Endodermal cell (in vitro differentiated cells): ENCODE results near the gene TMEM60. TPM values are rescaled to one million over a fixed set of nuclear protein-coding genes. Genes with fewer than 3 reads are reported as not detected.

Experiments
- DNase-seq: peaks from one replicate; pipeline ENCODE4 v3.0.0-alpha.2; 2017
- H3K27ac ChIP-seq: 2 replicates; pipeline ENCODE4 v1.5.1; 2013; ENCODE audit warnings: mild to moderate bottlenecking, low read depth, low read length, moderate library complexity
- H3K27me3 ChIP-seq: 2 replicates; pipeline ENCODE4 v1.6.1; 2013; ENCODE audit warnings: mild to moderate bottlenecking, low read length, moderate library complexity; ENCODE audit not compliant: insufficient read depth, control insufficient read depth, poor library complexity, severe bottlenecking
- H3K36me3 ChIP-seq: 2 replicates; pipeline ENCODE4 v1.7.0; 2013; ENCODE audit warnings: mild to moderate bottlenecking, low read length, moderate library complexity; ENCODE audit not compliant: control insufficient read depth, insufficient read depth
- H3K4me1 ChIP-seq: one replicate; pipeline ENCODE4 v1.7.0; 2013; ENCODE audit warnings: low read length; ENCODE audit not compliant: control insufficient read depth, insufficient read depth
- H3K4me3 ChIP-seq: 2 replicates; pipeline ENCODE4 v1.5.1; 2013; ENCODE audit warnings: mild to moderate bottlenecking, low read length, moderate library complexity
- H3K9ac ChIP-seq: 2 replicates; pipeline ENCODE4 v1.6.1; 2013; ENCODE audit warnings: mild to moderate bottlenecking, low read length, moderate library complexity; ENCODE audit not compliant: poor library complexity, severe bottlenecking; ENCODE audit errors: extremely low read depth
- H3K9me3 ChIP-seq: 2 replicates; pipeline ENCODE4 v1.6.1; 2013; ENCODE audit warnings: mild to moderate bottlenecking, low read length, moderate library complexity; ENCODE audit not compliant: control insufficient read depth
- H3K27ac Mint-ChIP-seq: 2 replicates; pipeline ENCODE4 v1.8.0; 2020; ENCODE audit warnings: mixed read lengths
- H3K27me3 Mint-ChIP-seq: 2 replicates; pipeline ENCODE4 v1.8.0; 2021; ENCODE audit warnings: mild to moderate bottlenecking, mixed read lengths; ENCODE audit not compliant: insufficient read depth
- H3K36me3 Mint-ChIP-seq: 2 replicates; pipeline ENCODE4 v1.8.0; 2020; ENCODE audit warnings: low read depth, mixed read lengths
- H3K4me1 Mint-ChIP-seq: 2 replicates; pipeline ENCODE4 v1.8.0; 2020; ENCODE audit warnings: mixed read lengths
- H3K4me3 Mint-ChIP-seq: 2 replicates; pipeline ENCODE4 v1.8.0; 2020; ENCODE audit warnings: mild to moderate bottlenecking, moderate library complexity, mixed read lengths
- H3K9me3 Mint-ChIP-seq: 2 replicates; pipeline ENCODE4 v1.8.0; 2020; ENCODE audit warnings: mild to moderate bottlenecking, mixed read lengths
- WGBS, 2 experiments: methylation state at CpG; one replicate each; pipeline versions ENCODE4 v1.1.5 to v1.1.7; 2013; ENCODE audit warnings: missing lambda C conversion rate in 2 of 2, mixed read lengths in 1 of 2; ENCODE audit not compliant: insufficient coverage in 1 of 2, insufficient read length in 1 of 2; 5-methylcytosine and 5-hydroxymethylcytosine counted together
- total RNA-seq, 2 donors: library from RNA; stranded (reverse); fragmentation: NEBNext Ultra II Directional in 1 of 2; extraction: Animal tissue kit (Norgen Biotek cat#: 25700) in 1 of 2; gene quantifications; 2 replicates in 1 of 2; 3 replicates in 1 of 2; pipeline ENCODE4 v1.2.1, GENCODE V29; 2021
- TF ChIP-seq, protein P1 (sequence below): fragments of 200-600 bp; sonication (generic); conservative IDR thresholded peaks from 2 replicates; pipeline ENCODE4 v1.5.0; 2021; ENCODE audit warnings: antibody characterized with exemption, mild to moderate bottlenecking

Gene TMEM60
- total RNA-seq, 2 donors from 2014 or later, result 20.0 to 32.2 TPM

- H3K4me1 ChIP-seq, result no peaks in the 10 kb centered on the region
- no peak overlapping the region for H3K4me3 ChIP-seq
- Mint-ChIP-seq H3K27me3 (no peaks in the 10 kb centered on the region), H3K4me1 (peaks cover 25% of the 10 kb centered on the region), H3K27ac (peak overlapping the region; percentile 97), H3K36me3 (peaks cover 20% of the 10 kb centered on the region), H3K4me3 (no peak overlapping the region), H3K9me3 (no peaks in the 10 kb centered on the region)
- DNase-seq, result no peak
- 90 to 95% methylated on average over 3 of the region's 3 CpGs for WGBS, 2 experiments
- no peaks in the 10 kb centered on the region for H3K9me3 ChIP-seq
- no peak overlapping the region for H3K27ac ChIP-seq
- peak overlapping the region; percentile 53 for H3K9ac ChIP-seq
- no peaks in the 10 kb centered on the region for H3K27me3 ChIP-seq
- TF ChIP-seq, protein P1, sequence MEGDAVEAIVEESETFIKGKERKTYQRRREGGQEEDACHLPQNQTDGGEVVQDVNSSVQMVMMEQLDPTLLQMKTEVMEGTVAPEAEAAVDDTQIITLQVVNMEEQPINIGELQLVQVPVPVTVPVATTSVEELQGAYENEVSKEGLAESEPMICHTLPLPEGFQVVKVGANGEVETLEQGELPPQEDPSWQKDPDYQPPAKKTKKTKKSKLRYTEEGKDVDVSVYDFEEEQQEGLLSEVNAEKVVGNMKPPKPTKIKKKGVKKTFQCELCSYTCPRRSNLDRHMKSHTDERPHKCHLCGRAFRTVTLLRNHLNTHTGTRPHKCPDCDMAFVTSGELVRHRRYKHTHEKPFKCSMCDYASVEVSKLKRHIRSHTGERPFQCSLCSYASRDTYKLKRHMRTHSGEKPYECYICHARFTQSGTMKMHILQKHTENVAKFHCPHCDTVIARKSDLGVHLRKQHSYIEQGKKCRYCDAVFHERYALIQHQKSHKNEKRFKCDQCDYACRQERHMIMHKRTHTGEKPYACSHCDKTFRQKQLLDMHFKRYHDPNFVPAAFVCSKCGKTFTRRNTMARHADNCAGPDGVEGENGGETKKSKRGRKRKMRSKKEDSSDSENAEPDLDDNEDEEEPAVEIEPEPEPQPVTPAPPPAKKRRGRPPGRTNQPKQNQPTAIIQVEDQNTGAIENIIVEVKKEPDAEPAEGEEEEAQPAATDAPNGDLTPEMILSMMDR, result no peak
- peaks cover 24% of the 10 kb centered on the region for H3K36me3 ChIP-seq
These were observed 32.8 kb downstream of the TMEM60 start for GRCh38 chr7:77765481-77765880.

DNA sequence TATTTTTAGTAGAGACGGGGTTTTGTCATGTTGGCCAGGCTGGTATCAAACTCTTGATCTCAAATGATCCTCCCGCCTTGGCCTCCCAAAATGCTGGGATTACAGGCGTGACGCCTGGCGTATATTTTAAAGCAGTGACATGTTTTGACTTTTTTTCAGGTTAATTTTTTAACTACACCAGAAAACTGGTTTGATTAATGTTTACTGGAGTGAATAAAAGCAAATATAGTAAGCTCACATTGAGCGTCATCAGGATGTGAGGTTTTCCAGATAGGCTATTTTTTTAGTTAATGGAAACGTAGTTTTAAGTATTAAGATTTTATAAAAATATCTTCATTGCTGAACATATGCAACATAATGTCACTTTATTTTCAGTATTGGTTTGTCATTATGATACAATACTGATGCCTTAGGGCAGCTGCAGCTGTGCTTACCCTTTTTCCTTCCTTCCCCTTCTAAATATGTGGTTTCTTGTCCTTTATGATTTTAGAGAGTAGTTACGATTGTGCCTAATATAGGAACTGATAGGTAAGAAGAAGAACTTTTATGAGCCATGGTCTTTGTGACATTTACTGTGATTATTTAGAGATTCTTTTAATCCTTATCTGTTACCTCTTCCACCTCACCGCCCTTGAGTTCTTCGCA is 37.3 kb downstream of the TMEM60 start:
- Histone ChIP-seq H3K27me3 (no peaks in the 10 kb centered on the region), H3K9ac (no peak overlapping the region), H3K4me1 (no peaks in the 10 kb centered on the region), H3K9me3 (no peaks in the 10 kb centered on the region), H3K36me3 (no peaks in the 10 kb centered on the region), H3K27ac (no peak overlapping the region), H3K4me3 (peak overlapping the region; percentile 52)
- H3K27ac Mint-ChIP-seq, result no peak overlapping the region
- TF ChIP-seq, protein P1, result no peak
- H3K4me3 Mint-ChIP-seq, result no peak overlapping the region
- H3K9me3 Mint-ChIP-seq, result no peaks in the 10 kb centered on the region
- H3K4me1 Mint-ChIP-seq, result peaks cover 19% of the 10 kb centered on the region
- no peak for DNase-seq
- H3K36me3 Mint-ChIP-seq, result no peaks in the 10 kb centered on the region
- 91 to 97% methylated on average over 4 to 9 of the region's 10 CpGs for WGBS, 2 experiments
- no peaks in the 10 kb centered on the region for H3K27me3 Mint-ChIP-seq

GRCh38 chr7:77759294-77759889 is 38.8 kb downstream of the TMEM60 start:
- Histone ChIP-seq H3K9ac (no peak overlapping the region), H3K4me1 (no peaks in the 10 kb centered on the region), H3K27me3 (no peaks in the 10 kb centered on the region), H3K36me3 (no peaks in the 10 kb centered on the region), H3K27ac (no peak overlapping the region), H3K4me3 (no peak overlapping the region), H3K9me3 (no peaks in the 10 kb centered on the region)
- 0 to 9% methylated on average over 1 to 3 of the region's 3 CpGs for WGBS, 2 experiments
- H3K9me3 Mint-ChIP-seq, result no peaks in the 10 kb centered on the region
- TF ChIP-seq, protein P1, result peak; percentile 90
- H3K4me3 Mint-ChIP-seq, result no peak overlapping the region
- DNase-seq, result peak; percentile 87
- no peak overlapping the region for H3K27ac Mint-ChIP-seq
- peaks cover 5% of the 10 kb centered on the region for H3K36me3 Mint-ChIP-seq
- H3K27me3 Mint-ChIP-seq, result no peaks in the 10 kb centered on the region
- peaks cover 13% of the 10 kb centered on the region for H3K4me1 Mint-ChIP-seq
